ENCODE measurements around the gene FARS2. TPM values are rescaled to one million over a fixed set of nuclear protein-coding genes. Genes with fewer than 3 reads are reported as not detected.
A peak's percentile ranks its signal among the peaks of the same experiment; 100 is the strongest.

FARS2 gene
- total RNA-seq, 6 donors from 2014 or later: 16.4 to 34.6 (median 19.9) TPM

DNA sequence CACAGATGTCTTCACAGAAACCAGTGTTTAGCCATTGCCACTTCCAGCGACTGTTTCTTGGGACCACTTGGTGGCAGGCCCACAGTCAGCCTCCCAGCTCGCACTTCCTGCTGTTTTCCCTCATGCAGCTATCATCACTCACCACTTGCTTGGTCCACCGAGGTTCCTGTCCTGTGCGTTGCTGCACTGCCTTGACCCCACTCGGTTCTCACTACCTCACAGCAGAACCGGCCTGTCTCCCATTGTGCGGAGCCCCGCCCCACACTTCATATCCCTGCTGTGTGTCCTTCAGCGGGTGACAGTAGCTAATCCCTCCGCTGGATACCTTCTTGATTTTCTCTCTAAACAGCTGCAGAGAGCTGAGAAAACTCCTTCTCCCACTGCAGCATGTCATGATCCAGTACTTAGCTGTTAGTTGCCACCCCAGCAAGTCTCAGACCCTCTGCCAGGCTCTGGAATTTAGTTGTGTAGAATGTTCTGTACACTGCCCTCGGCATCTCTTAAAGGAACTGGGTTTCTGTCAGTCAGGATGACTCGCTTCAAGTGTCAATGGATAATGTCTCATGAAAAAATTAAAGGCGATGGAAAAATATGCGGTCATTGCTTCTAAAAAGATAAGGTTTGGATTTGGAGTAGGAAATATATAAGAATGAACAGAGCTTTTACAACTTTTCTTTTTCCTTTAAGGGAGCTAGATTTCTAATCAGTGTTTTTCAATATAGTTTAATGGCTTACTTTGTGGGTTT, 208.0 kb downstream of the FARS2 start:
- 85 to 89% methylated on average over 14 of the region's 14 CpGs for WGBS, 2 donors

DNA sequence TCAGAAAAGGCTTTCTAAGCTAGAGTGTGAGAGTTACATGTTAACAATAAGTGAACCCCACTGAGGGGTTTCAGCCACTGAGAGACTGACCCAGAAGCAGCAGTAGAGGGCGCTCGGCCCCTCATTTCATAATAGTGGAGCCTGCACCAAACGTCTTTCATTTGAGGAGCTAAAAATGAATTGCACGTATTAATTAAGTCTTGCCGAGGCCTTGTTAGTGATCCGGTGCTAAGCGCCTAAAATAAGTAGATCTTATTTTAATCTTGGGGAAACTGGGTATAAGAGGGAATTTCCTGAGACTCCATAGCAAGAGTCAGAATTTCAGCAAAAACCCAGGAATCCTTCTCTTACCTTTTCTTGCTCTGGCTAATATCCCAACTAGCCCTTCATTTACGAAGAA, 209.7 kb downstream of the FARS2 start:
- no peak overlapping the region for H3K4me3 ChIP-seq
- no peak overlapping the region for H3K27ac ChIP-seq
- WGBS, 2 donors: 20 to 21% methylated on average over 8 of the region's 8 CpGs
- H3K4me1 ChIP-seq: peaks cover 0 to 13% (median 7%) of the 10 kb centered on the region in 4 donors
- peak in 1 of 2 donors; percentile 57 for DNase-seq
- peak; percentile 70 to 73 for ATAC-seq (ENCODE audit: low FRiP score in 2 of 2)
- no peaks in the 10 kb centered on the region for H3K27me3 ChIP-seq
- H3K36me3 ChIP-seq: no peaks in the 10 kb centered on the region
- TF ChIP-seq, protein P1, sequence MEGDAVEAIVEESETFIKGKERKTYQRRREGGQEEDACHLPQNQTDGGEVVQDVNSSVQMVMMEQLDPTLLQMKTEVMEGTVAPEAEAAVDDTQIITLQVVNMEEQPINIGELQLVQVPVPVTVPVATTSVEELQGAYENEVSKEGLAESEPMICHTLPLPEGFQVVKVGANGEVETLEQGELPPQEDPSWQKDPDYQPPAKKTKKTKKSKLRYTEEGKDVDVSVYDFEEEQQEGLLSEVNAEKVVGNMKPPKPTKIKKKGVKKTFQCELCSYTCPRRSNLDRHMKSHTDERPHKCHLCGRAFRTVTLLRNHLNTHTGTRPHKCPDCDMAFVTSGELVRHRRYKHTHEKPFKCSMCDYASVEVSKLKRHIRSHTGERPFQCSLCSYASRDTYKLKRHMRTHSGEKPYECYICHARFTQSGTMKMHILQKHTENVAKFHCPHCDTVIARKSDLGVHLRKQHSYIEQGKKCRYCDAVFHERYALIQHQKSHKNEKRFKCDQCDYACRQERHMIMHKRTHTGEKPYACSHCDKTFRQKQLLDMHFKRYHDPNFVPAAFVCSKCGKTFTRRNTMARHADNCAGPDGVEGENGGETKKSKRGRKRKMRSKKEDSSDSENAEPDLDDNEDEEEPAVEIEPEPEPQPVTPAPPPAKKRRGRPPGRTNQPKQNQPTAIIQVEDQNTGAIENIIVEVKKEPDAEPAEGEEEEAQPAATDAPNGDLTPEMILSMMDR (IDR thresholded peaks at IDR 0.05): peak; percentile 34 to 63 (median 59)
- TF ChIP-seq POLR2AphosphoS5 (IDR thresholded peaks at IDR 0.05): no peak
- no peaks in the 10 kb centered on the region for H3K9me3 ChIP-seq

More for the DNA sequence above, 208.0 kb downstream of the FARS2 start:
- no peak for DNase-seq
- Histone ChIP-seq H3K36me3 (no peaks in the 10 kb centered on the region), H3K27me3 (no peaks in the 10 kb centered on the region), H3K4me3 (no peak overlapping the region), H3K27ac (no peak overlapping the region), H3K4me1 (peaks cover 0 to 13% (median 7%) of the 10 kb centered on the region in 4 donors), H3K9me3 (no peaks in the 10 kb centered on the region)
- TF ChIP-seq EP300 (IDR thresholded peaks at IDR 0.05) (no peak), POLR2AphosphoS5 (IDR thresholded peaks at IDR 0.05) (no peak), POLR2A (IDR thresholded peaks at IDR 0.05) (no peak)
- TF ChIP-seq, protein P1 (IDR thresholded peaks at IDR 0.05): no peak
- ATAC-seq (ENCODE audit: low FRiP score in 2 of 2): no peak

DNA sequence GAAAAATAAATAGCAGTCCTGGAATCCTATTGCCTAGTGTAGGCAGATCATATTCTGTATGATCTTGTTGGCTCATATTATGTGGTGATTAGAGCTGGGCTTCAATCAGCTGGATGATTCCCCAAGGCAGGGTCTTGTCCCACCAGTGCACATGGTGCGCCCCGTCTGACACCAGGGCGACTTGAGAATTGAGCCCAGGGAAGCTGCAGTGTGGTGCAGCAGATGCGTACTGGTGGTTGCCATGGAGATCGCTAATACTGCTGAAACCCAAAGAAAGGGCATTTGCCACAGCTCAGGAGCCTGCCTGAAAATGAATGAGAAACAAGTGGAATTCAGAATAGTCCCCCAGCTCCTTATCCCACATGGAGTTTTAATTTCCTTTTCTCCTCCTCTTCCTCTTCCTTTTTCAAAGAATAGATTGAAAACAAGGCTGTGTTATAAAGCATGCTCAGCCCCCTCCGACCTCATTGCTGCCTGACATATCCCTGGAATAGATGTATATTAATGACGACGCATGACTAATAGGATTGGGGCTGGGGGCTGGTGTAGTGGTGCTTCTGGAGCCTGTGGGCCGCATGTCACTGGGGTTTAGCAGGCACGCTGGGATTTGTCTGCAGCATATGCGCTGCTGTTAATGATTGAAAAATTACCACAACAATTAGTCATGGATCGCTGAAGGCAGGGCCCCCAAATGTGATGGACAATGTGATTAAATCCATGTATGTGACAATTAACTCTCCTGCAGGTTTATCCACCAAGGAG, 210.5 kb downstream of the FARS2 start:
- TF ChIP-seq EP300 (IDR thresholded peaks at IDR 0.05) (no peak), POLR2A (IDR thresholded peaks at IDR 0.05) (no peak), POLR2AphosphoS5 (IDR thresholded peaks at IDR 0.05) (no peak)
- TF ChIP-seq, protein P1 (IDR thresholded peaks at IDR 0.05): no peak
- H3K27ac ChIP-seq: no peak overlapping the region
- DNase-seq: peak in 1 of 2 donors; percentile 29
- H3K4me3 ChIP-seq: no peak overlapping the region
- ATAC-seq (ENCODE audit: low FRiP score in 2 of 2): no peak
- H3K9me3 ChIP-seq: no peaks in the 10 kb centered on the region
- no peaks in the 10 kb centered on the region for H3K36me3 ChIP-seq
- peaks cover 0 to 9% (median 7%) of the 10 kb centered on the region in 4 donors for H3K4me1 ChIP-seq
- no peaks in the 10 kb centered on the region for H3K27me3 ChIP-seq
- WGBS, 2 donors: 92 to 97% methylated on average over 12 of the region's 12 CpGs

DNA sequence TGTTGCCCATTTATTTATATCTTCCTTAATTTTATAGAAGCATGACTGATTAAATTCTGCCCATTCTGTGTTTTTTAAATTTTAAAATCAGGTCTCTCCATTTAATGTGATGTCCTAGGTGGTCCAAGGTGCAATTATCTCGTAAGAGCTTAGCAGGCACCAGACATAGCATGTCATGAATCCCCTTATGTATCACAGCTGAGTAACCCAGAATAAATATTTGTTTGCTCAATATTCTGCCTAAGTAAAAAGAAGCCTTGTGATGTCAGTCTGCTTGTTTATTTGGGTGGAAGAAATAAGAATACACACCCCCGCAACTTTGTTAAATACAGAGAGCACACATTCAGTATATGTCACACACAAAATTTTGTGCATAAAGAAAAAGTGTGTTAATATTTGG, 211.3 kb downstream of the FARS2 start:
- ATAC-seq (ENCODE audit: low FRiP score in 2 of 2): no peak
- TF ChIP-seq, protein P1 (IDR thresholded peaks at IDR 0.05): no peak
- TF ChIP-seq POLR2AphosphoS5 (IDR thresholded peaks at IDR 0.05): no peak
- TF ChIP-seq POLR2A (IDR thresholded peaks at IDR 0.05): no peak
- TF ChIP-seq EP300 (IDR thresholded peaks at IDR 0.05): no peak
- H3K4me3 ChIP-seq: no peak overlapping the region

More for the DNA sequence above, 211.3 kb downstream of the FARS2 start:
- DNase-seq: no peak
- no peaks in the 10 kb centered on the region for H3K27me3 ChIP-seq
- H3K36me3 ChIP-seq: no peaks in the 10 kb centered on the region
- peaks cover 0 to 9% (median 7%) of the 10 kb centered on the region in 4 donors for H3K4me1 ChIP-seq
- WGBS, 2 donors: 96 to 100% methylated on average over 2 of the region's 2 CpGs
- no peak overlapping the region for H3K27ac ChIP-seq
- H3K9me3 ChIP-seq: no peaks in the 10 kb centered on the region
